RWPE1 (cell line): ENCODE measurements around the gene KRTAP4-8.
"Not testable (repeated sequence)": the region's sequence is repeated elsewhere in the genome, so short reads cannot be mapped to it uniquely, and the experiment has no call there.

Experiments used
- CTCF ChIA-PET: fragments of 350-600 bp; sonication (Branson Sonifier 250); formaldehyde crosslinking; extraction: SDS; loops from one replicate; lab custom pipeline; 2021; lab: Yijun Ruan, JAX
- POLR2A ChIA-PET: fragments of 400-600 bp; formaldehyde crosslinking; extraction: SDS; loops from one replicate; lab custom pipeline; 2020; ENCODE audit warnings: antibody characterized with exemption; ENCODE audit not compliant: low non-redundant PET; lab: Yijun Ruan, JAX
- DNase-seq: peaks from one replicate; pipeline ENCODE4 v3.0.0; 2012; ENCODE audit warnings: low spot score
- H3K27ac ChIP-seq: fragments of 450-650 bp; 2 replicates; pipeline ENCODE4 v1.5.1; 2017
- TF ChIP-seq, protein P1 (sequence below): fragments of 450-650 bp; conservative IDR thresholded peaks from 2 replicates; pipeline ENCODE4 v1.5.1; 2017; ENCODE audit warnings: low read depth, mild to moderate bottlenecking

KRTAP4-8 gene

DNA sequence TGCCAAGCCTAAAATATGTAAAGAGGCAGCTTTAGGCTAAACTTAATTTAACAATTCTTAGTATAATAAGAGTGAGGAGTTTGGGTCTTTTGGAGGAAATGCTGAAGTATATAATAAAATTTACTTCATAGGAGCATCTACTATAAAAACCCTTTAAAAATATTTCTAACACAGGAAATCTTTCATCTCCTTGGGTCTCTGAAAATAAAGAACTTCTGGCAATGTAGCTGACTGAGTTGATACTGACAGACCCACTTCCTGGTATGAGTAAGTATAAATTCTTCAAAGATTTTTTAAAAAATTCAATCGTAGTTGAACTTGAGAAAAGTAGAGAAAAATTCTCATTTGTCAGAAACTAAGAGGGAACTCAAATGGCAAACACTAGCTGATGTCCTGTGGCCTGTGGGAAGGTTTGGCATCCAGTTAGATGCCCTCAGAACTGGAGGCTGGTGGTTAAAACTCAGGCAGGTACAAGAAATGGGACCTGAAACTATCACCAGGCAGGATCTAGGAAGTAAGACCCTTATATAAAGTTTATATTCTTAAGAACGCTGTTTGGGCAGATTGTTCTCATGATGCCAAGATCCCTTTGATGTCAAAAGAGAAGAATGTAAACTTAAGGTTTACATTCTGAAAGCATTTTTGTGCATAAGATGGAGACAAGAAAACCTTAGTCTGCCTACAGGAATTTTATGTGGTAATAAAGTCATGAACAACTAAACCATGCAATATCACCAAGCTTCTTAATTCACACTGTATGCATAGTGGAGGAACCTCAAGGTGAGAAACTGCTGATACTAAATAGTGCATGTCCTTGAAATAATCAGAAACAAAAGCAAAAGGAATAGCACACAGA lies 36.2 kb upstream of the KRTAP4-8 start:
- DNase-seq, result no peak
- ChIA-PET CTCF (interaction anchor here (0.6 to 0.7 kb wide), 2 partner anchors 284 to 1861 kb away, joined by 3 read pairs; no protein-coding TSS in a partner anchor), POLR2A (no interaction called here)
- TF ChIP-seq, protein P1, sequence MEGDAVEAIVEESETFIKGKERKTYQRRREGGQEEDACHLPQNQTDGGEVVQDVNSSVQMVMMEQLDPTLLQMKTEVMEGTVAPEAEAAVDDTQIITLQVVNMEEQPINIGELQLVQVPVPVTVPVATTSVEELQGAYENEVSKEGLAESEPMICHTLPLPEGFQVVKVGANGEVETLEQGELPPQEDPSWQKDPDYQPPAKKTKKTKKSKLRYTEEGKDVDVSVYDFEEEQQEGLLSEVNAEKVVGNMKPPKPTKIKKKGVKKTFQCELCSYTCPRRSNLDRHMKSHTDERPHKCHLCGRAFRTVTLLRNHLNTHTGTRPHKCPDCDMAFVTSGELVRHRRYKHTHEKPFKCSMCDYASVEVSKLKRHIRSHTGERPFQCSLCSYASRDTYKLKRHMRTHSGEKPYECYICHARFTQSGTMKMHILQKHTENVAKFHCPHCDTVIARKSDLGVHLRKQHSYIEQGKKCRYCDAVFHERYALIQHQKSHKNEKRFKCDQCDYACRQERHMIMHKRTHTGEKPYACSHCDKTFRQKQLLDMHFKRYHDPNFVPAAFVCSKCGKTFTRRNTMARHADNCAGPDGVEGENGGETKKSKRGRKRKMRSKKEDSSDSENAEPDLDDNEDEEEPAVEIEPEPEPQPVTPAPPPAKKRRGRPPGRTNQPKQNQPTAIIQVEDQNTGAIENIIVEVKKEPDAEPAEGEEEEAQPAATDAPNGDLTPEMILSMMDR, result no peak
- H3K27ac ChIP-seq, result no peak overlapping the region

- TF ChIP-seq, protein P1, result no peak
- CTCF ChIA-PET, result no interaction called here
- H3K27ac ChIP-seq, result no peak overlapping the region
- POLR2A ChIA-PET, result interaction anchor here (1.0 kb wide), 1 partner anchor 313 kb away, joined by 3 read pairs; no protein-coding TSS in a partner anchor
- peak; percentile 75 for DNase-seq
Observed at GRCh38 chr17:41131979-41132378, 34.0 kb upstream of the KRTAP4-8 start.

GRCh38 chr17:41127371-41127770 lies 29.4 kb upstream of the KRTAP4-8 start:
- DNase-seq, result no peak
- ChIA-PET POLR2A (no interaction called here), CTCF (interaction anchor here (0.9 kb wide), 1 partner anchor 70 kb away, joined by 5 read pairs; no protein-coding TSS in a partner anchor)
- H3K27ac ChIP-seq, result no peak overlapping the region
- TF ChIP-seq, protein P1, result no peak

- DNase-seq, result no peak
- H3K27ac ChIP-seq, result no peak overlapping the region
- CTCF ChIA-PET, result no interaction called here
- POLR2A ChIA-PET, result no interaction called here
- TF ChIP-seq, protein P1, result no peak
Observed at GRCh38 chr17:41126412-41126811, 28.5 kb upstream of the KRTAP4-8 start.

GRCh38 chr17:41125064-41125463 lies 27.1 kb upstream of the KRTAP4-8 start:
- H3K27ac ChIP-seq, result no peak overlapping the region
- ChIA-PET CTCF (no interaction called here), POLR2A (no interaction called here)
- TF ChIP-seq, protein P1, result no peak
- no peak for DNase-seq

GRCh38 chr17:41123991-41124371 lies 26.0 kb upstream of the KRTAP4-8 start, which contains the start of gene KRTAP4-12:
KRTAP4-12 (minus strand) TSS chr17:41124182; CDS start chr17:41124122, 60 bp downstream.
- not testable (repeated sequence) for DNase-seq, H3K27ac ChIP-seq
- ChIA-PET CTCF (interaction anchor here (0.7 kb wide), 1 partner anchor 563 kb away, joined by 5 read pairs; no protein-coding TSS in a partner anchor), POLR2A (interaction anchor here (0.6 kb wide), 1 partner anchor 31 kb away, joined by 3 read pairs; no protein-coding TSS in a partner anchor)

DNA sequence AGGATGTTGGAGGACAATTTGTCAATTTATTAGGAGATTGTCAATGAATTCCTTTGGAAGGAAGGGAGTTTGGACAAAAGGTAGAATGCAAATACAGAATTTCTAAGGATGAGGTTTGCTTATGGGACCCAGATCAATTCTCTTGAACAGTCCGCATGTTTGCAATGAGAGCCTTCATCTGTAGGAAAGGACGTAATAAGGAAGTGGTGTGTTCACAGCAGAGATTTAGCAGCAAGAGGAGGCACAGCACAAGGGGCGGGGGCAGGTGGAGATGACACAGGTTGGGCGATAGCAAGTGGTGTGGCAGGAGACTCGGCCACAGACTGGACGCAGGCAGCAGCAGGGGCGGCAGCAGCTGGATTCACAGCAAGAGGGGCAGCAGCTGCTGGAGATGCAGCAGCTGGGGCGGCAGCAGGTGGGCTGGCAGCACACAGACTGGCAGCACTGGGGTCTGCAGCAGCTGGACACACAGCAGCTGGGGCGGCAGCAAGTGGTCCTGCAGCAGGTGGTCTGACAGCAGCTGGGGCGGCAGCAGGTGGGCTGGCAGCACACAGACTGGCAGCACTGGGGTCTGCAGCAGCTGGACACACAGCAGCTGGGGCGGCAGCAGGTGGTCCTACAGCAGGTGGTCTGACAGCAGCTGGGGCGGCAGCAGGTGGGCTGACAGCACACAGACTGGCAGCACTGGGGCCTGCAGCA lies 25.5 kb upstream of the KRTAP4-8 start:
- H3K27ac ChIP-seq, CTCF ChIA-PET: not testable (repeated sequence)

More for the DNA sequence above, 25.5 kb upstream of the KRTAP4-8 start:
- POLR2A ChIA-PET, result interaction anchor here (0.6 kb wide), 1 partner anchor 30 kb away, joined by 3 read pairs; no protein-coding TSS in a partner anchor
- not testable (repeated sequence) for DNase-seq
